ENCODE measurements around the gene CFAP92.

DNA sequence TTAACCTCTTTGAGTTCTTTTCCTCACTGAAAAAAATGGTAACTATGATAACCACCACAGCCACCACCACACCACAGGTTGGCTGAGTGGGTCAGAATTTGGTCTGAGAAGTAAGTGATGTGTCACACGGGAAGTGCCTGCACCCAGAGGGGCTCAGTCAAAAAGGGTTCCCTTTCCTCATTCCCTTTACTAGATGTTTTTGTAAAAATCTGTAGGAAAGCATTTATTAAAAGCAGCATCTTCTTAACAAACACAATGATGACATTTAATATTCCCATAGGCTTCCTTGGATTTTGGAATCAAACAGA, 23.2 kb downstream of the CFAP92 start:
- no peak for TF ChIP-seq CTCF (IDR thresholded peaks at IDR 0.05; ENCODE audit: low read depth, low read length, missing input control)
- TF ChIP-seq GABPA (IDR thresholded peaks at IDR 0.05 in 1 of 2, conservative IDR thresholded peaks at IDR 0.05 in 1 of 2) = no peak
- TF ChIP-seq JUND (IDR thresholded peaks at IDR 0.05) = no peak
- no peak for TF ChIP-seq NR2F2 (IDR thresholded peaks at IDR 0.05)
- no peak for TF ChIP-seq YY1 (IDR thresholded peaks at IDR 0.05)
- TF ChIP-seq, protein P1, sequence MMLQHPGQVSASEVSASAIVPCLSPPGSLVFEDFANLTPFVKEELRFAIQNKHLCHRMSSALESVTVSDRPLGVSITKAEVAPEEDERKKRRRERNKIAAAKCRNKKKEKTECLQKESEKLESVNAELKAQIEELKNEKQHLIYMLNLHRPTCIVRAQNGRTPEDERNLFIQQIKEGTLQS (IDR thresholded peaks at IDR 0.05) = no peak
- TF ChIP-seq, protein P2, sequence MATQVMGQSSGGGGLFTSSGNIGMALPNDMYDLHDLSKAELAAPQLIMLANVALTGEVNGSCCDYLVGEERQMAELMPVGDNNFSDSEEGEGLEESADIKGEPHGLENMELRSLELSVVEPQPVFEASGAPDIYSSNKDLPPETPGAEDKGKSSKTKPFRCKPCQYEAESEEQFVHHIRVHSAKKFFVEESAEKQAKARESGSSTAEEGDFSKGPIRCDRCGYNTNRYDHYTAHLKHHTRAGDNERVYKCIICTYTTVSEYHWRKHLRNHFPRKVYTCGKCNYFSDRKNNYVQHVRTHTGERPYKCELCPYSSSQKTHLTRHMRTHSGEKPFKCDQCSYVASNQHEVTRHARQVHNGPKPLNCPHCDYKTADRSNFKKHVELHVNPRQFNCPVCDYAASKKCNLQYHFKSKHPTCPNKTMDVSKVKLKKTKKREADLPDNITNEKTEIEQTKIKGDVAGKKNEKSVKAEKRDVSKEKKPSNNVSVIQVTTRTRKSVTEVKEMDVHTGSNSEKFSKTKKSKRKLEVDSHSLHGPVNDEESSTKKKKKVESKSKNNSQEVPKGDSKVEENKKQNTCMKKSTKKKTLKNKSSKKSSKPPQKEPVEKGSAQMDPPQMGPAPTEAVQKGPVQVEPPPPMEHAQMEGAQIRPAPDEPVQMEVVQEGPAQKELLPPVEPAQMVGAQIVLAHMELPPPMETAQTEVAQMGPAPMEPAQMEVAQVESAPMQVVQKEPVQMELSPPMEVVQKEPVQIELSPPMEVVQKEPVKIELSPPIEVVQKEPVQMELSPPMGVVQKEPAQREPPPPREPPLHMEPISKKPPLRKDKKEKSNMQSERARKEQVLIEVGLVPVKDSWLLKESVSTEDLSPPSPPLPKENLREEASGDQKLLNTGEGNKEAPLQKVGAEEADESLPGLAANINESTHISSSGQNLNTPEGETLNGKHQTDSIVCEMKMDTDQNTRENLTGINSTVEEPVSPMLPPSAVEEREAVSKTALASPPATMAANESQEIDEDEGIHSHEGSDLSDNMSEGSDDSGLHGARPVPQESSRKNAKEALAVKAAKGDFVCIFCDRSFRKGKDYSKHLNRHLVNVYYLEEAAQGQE (IDR thresholded peaks at IDR 0.05) = no peak
- no peak for TF ChIP-seq RAD21 (IDR thresholded peaks at IDR 0.05)
- TF ChIP-seq RXRA (IDR thresholded peaks at IDR 0.05) = no peak
- TF ChIP-seq MAX (IDR thresholded peaks at IDR 0.05) = no peak
- TF ChIP-seq SP1 (IDR thresholded peaks at IDR 0.05) = no peak
- TF ChIP-seq EGR1 (IDR thresholded peaks at IDR 0.05; ENCODE audit: low read depth in 2 of 2) = no peak
- no peak for TF ChIP-seq TAF1 (conservative IDR thresholded peaks at IDR 0.05)

All from liver (tissue), 3 donors.